ENCODE measurements around the gene GALNT15.

DNA sequence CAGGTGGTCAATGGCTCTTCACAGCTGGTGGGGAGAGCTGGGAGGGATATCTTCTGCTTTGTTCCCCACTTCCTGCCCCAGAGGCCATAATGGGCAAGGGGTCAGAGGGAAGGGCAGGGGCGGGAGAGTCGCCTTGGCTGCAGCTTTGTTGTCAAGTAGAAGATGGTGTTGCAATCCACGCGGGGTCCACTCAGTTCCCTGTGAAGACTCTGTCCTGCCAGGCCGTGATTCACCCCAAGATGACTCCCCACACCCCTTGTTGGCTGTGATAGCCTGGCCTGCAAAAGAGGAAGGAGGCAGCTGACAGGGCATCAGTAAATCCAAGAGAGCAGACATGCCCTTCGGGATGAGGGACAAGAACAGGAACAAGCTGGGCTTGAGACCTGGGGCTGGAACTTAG is 6.9 kb downstream of the GALNT15 start:
- TF ChIP-seq, protein P1, sequence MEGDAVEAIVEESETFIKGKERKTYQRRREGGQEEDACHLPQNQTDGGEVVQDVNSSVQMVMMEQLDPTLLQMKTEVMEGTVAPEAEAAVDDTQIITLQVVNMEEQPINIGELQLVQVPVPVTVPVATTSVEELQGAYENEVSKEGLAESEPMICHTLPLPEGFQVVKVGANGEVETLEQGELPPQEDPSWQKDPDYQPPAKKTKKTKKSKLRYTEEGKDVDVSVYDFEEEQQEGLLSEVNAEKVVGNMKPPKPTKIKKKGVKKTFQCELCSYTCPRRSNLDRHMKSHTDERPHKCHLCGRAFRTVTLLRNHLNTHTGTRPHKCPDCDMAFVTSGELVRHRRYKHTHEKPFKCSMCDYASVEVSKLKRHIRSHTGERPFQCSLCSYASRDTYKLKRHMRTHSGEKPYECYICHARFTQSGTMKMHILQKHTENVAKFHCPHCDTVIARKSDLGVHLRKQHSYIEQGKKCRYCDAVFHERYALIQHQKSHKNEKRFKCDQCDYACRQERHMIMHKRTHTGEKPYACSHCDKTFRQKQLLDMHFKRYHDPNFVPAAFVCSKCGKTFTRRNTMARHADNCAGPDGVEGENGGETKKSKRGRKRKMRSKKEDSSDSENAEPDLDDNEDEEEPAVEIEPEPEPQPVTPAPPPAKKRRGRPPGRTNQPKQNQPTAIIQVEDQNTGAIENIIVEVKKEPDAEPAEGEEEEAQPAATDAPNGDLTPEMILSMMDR (IDR thresholded peaks at IDR 0.05; ENCODE audit: borderline replicate concordance, extremely low read depth, low read length, poor library complexity, severe bottlenecking), result no peak
- no peak for TF ChIP-seq EZH2 (IDR thresholded peaks at IDR 0.05; ENCODE audit: borderline replicate concordance, low read depth, low read length, severe bottlenecking)
